Neural cell (in vitro differentiated cells): Measurements from ENCODE around the gene QRICH1. TPM values are rescaled to one million over a fixed set of nuclear protein-coding genes. Genes with fewer than 3 reads are reported as not detected.
A peak's percentile ranks its signal among the peaks of the same experiment; 100 is the strongest.

Experiments used
- H2AFZ ChIP-seq: fragments of 200-600, 300-800 bp; sonication (generic), shearing (Covaris generic); 2 replicates; pipeline ENCODE4 v1.6.0; 2014; ENCODE audit warnings: low read depth, mild to moderate bottlenecking, antibody characterized with exemption, low read length, moderate library complexity
- H3F3A ChIP-seq: fragments of 200-600 bp; shearing (Covaris generic); 2 replicates; pipeline ENCODE4 v1.6.1; 2016; ENCODE audit warnings: mild to moderate bottlenecking, moderate library complexity, mixed read lengths, antibody characterized with exemption, low read length; ENCODE audit not compliant: insufficient read depth, poor library complexity, severe bottlenecking
- H3K27ac ChIP-seq: fragments of 200-600, 300-800 bp; sonication (generic), shearing (Covaris generic); 2 replicates; pipeline ENCODE4 v1.5.1; 2014; ENCODE audit warnings: mild to moderate bottlenecking, low read length, moderate library complexity
- H3K27me3 ChIP-seq: fragments of 300-800, 200-600 bp; sonication (generic), shearing (Covaris generic); 2 replicates; pipeline ENCODE4 v1.6.0; 2014; ENCODE audit warnings: mild to moderate bottlenecking, low read depth, low read length, moderate library complexity; ENCODE audit not compliant: insufficient read depth
- H3K36me3 ChIP-seq: fragments of 300-800, 200-600 bp; sonication (generic), shearing (Covaris generic); 2 replicates; pipeline ENCODE4 v1.5.1; 2014; ENCODE audit warnings: mild to moderate bottlenecking, antibody characterized with exemption, low read length, moderate library complexity; ENCODE audit not compliant: insufficient read depth
- H3K4me2 ChIP-seq: fragments of 300-800, 200-600 bp; sonication (generic), shearing (Covaris generic); 2 replicates; pipeline ENCODE4 v1.6.0; 2014; ENCODE audit warnings: mild to moderate bottlenecking, low read length
- H3K4me3 ChIP-seq: fragments of 300-800, 200-600 bp; sonication (generic), shearing (Covaris generic); 2 replicates; pipeline ENCODE4 v1.5.1; 2014; ENCODE audit warnings: mild to moderate bottlenecking, low read length, moderate library complexity
- H3K79me2 ChIP-seq: fragments of 200-600 bp; shearing (Covaris generic); replicated peaks from 2 replicates; pipeline ENCODE4 v1.6.0; 2014; ENCODE audit warnings: mild to moderate bottlenecking, low read length, moderate library complexity; ENCODE audit not compliant: insufficient read depth
- H3K9ac ChIP-seq: fragments of 300-800, 200-600 bp; sonication (generic), shearing (Covaris generic); 2 replicates; pipeline ENCODE4 v1.6.1; 2016; ENCODE audit warnings: mild to moderate bottlenecking, low read length, mixed read lengths
- H3K9me2 ChIP-seq: fragments of 200-600 bp; shearing (Covaris generic); 2 replicates; pipeline ENCODE4 v1.6.1; 2016; ENCODE audit warnings: mild to moderate bottlenecking, low read length, mixed read lengths; ENCODE audit not compliant: insufficient read depth
- H3K9me3 ChIP-seq: fragments of 200-600, 300-800 bp; sonication (generic), shearing (Covaris generic); 2 replicates; pipeline ENCODE4 v1.6.1; 2016; ENCODE audit warnings: mild to moderate bottlenecking, mixed run types, low read length, moderate library complexity, mixed read lengths
- H4K20me1 ChIP-seq: fragments of 200-600 bp; shearing (Covaris generic); 2 replicates; pipeline ENCODE4 v1.6.1; 2016; ENCODE audit warnings: mild to moderate bottlenecking, mixed run types; ENCODE audit not compliant: insufficient read depth
- EP300 ChIP-seq: fragments of 450-650 bp; conservative IDR thresholded peaks from 2 replicates; pipeline ENCODE4 v1.6.1; 2014; ENCODE audit warnings: antibody characterized with exemption, mild to moderate bottlenecking, moderate library complexity; ENCODE audit not compliant: poor library complexity, severe bottlenecking
- EZH2 ChIP-seq: fragments of 200-600, 300-800 bp; shearing (Covaris generic), sonication (generic); IDR thresholded peaks from 2 replicates; pipeline ENCODE4 v1.6.1; 2014; ENCODE audit warnings: antibody characterized with exemption, low read length, borderline replicate concordance, mild to moderate bottlenecking; ENCODE audit not compliant: insufficient read depth, poor library complexity, severe bottlenecking
- MXI1 ChIP-seq: fragments of 450-650 bp; conservative IDR thresholded peaks from 2 replicates; pipeline ENCODE4 v1.6.1; 2014; ENCODE audit warnings: antibody characterized with exemption, mild to moderate bottlenecking; ENCODE audit not compliant: poor library complexity, severe bottlenecking
- POLR2AphosphoS5 ChIP-seq: IDR thresholded peaks from 2 replicates; pipeline ENCODE4 v1.6.1; 2012
- RAD21 ChIP-seq: fragments of 450-650 bp; conservative IDR thresholded peaks from 2 replicates; pipeline ENCODE4 v1.6.1; 2014; ENCODE audit warnings: antibody characterized with exemption, mild to moderate bottlenecking, moderate library complexity
- SMC3 ChIP-seq: fragments of 450-650 bp; conservative IDR thresholded peaks from 2 replicates; pipeline ENCODE4 v1.6.1; 2014; ENCODE audit warnings: antibody characterized with exemption, mild to moderate bottlenecking, moderate library complexity; ENCODE audit not compliant: poor library complexity
- TAF1 ChIP-seq: IDR thresholded peaks from 2 replicates; pipeline ENCODE4 v1.6.1; 2012; ENCODE audit warnings: low read depth
- polyA plus RNA-seq: library from polyadenylated mRNA; depleted of rRNA; stranded (reverse); fragments of >200 nt; gene quantifications from 2 replicates; pipeline ENCODE4 v1.2.3, GENCODE V29; 2014
- TF ChIP-seq, protein P1 (sequence below): fragments of 450-650 bp; IDR thresholded peaks from 2 replicates; pipeline ENCODE4 v1.5.1; 2014; ENCODE audit warnings: antibody characterized with exemption, mild to moderate bottlenecking, moderate library complexity; ENCODE audit not compliant: poor library complexity, severe bottlenecking
- TF ChIP-seq, protein P2 (sequence below): IDR thresholded peaks from 2 replicates; pipeline ENCODE4 v1.6.1; 2012; ENCODE audit warnings: borderline replicate concordance

The QRICH1 gene
- polyA plus RNA-seq, 1 donor from 2014 or later, result 87.5 TPM

DNA sequence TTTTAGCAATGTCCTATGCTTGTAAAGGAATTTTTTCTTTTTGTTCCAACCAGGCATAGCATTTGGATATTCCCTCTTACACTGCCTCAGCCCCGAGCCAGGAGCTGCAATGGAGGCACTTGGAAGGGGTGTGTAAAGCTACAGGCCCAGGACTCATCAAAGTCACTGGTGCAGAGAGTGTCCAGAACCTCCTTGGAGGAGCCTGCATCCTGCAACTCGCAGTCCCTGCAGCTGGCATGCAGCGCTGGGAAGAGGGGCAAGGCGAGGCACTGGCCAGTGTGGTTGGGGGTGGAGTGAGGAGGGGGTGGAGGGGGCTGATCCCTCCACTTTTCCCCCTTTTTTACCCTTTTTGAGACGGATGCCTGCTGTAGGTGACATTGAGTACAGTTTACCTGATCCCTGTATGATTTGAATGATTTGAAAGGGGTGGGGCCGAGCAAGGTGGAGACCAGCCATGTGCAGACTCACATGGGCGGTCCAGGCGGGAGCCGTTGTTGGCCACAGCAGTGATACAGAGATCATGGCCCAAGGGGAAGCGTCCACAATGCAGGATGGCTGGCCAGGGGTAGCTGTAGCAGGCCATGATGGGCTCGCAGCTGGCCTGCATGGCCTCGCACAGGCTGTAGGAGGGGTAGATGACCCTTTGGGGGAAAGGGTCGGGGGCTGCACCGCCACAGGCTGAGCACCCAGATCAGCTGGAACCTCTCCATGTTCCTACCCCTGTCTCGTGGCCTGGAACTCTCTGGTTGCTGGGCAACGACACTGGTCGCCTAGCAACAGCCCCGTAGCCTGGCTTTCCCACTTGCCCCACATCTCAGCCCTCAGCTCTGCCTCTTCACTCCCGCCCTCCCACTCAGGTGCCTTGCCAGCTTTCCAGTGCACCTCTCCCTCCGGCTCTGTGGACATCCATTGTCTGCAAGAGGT, 95.9 kb downstream of the QRICH1 start:
- H3F3A ChIP-seq, result no peaks in the 10 kb centered on the region
- H3K27ac ChIP-seq, result peak overlapping the region; percentile 80
- H3K9ac ChIP-seq, result peak overlapping the region; percentile 46
- H3K4me2 ChIP-seq, result peak overlapping the region; percentile 23
- H4K20me1 ChIP-seq, result no peaks in the 10 kb centered on the region
- H3K9me2 ChIP-seq, result no peaks in the 10 kb centered on the region
- peak; percentile 54 for TF ChIP-seq MXI1
- TF ChIP-seq, protein P1, sequence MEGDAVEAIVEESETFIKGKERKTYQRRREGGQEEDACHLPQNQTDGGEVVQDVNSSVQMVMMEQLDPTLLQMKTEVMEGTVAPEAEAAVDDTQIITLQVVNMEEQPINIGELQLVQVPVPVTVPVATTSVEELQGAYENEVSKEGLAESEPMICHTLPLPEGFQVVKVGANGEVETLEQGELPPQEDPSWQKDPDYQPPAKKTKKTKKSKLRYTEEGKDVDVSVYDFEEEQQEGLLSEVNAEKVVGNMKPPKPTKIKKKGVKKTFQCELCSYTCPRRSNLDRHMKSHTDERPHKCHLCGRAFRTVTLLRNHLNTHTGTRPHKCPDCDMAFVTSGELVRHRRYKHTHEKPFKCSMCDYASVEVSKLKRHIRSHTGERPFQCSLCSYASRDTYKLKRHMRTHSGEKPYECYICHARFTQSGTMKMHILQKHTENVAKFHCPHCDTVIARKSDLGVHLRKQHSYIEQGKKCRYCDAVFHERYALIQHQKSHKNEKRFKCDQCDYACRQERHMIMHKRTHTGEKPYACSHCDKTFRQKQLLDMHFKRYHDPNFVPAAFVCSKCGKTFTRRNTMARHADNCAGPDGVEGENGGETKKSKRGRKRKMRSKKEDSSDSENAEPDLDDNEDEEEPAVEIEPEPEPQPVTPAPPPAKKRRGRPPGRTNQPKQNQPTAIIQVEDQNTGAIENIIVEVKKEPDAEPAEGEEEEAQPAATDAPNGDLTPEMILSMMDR, result no peak
- H3K9me3 ChIP-seq, result no peaks in the 10 kb centered on the region
- peak overlapping the region; percentile 54 for H3K4me3 ChIP-seq
- no peaks in the 10 kb centered on the region for H3K27me3 ChIP-seq
- no peaks in the 10 kb centered on the region for H3K36me3 ChIP-seq
- no peaks in the 10 kb centered on the region for H3K79me2 ChIP-seq
- no peak overlapping the region for H2AFZ ChIP-seq

- no peak overlapping the region for H2AFZ ChIP-seq
- H3K27ac ChIP-seq, result peak overlapping the region; percentile 80
- H3F3A ChIP-seq, result no peaks in the 10 kb centered on the region
- no peak overlapping the region for H3K4me3 ChIP-seq
- H3K9ac ChIP-seq, result peak overlapping the region; percentile 46
- H3K36me3 ChIP-seq, result no peaks in the 10 kb centered on the region
- TF ChIP-seq, protein P1, result peak; percentile 19
- no peak for TF ChIP-seq POLR2AphosphoS5
- no peaks in the 10 kb centered on the region for H3K27me3 ChIP-seq
- no peak overlapping the region for H3K4me2 ChIP-seq
- no peaks in the 10 kb centered on the region for H3K9me2 ChIP-seq
- no peaks in the 10 kb centered on the region for H4K20me1 ChIP-seq
- no peaks in the 10 kb centered on the region for H3K9me3 ChIP-seq
- H3K79me2 ChIP-seq, result peaks cover under 1% of the 10 kb centered on the region
Measured at GRCh38 chr3:48997102-48997635, 96.7 kb downstream of the QRICH1 start.

- TF ChIP-seq, protein P2, sequence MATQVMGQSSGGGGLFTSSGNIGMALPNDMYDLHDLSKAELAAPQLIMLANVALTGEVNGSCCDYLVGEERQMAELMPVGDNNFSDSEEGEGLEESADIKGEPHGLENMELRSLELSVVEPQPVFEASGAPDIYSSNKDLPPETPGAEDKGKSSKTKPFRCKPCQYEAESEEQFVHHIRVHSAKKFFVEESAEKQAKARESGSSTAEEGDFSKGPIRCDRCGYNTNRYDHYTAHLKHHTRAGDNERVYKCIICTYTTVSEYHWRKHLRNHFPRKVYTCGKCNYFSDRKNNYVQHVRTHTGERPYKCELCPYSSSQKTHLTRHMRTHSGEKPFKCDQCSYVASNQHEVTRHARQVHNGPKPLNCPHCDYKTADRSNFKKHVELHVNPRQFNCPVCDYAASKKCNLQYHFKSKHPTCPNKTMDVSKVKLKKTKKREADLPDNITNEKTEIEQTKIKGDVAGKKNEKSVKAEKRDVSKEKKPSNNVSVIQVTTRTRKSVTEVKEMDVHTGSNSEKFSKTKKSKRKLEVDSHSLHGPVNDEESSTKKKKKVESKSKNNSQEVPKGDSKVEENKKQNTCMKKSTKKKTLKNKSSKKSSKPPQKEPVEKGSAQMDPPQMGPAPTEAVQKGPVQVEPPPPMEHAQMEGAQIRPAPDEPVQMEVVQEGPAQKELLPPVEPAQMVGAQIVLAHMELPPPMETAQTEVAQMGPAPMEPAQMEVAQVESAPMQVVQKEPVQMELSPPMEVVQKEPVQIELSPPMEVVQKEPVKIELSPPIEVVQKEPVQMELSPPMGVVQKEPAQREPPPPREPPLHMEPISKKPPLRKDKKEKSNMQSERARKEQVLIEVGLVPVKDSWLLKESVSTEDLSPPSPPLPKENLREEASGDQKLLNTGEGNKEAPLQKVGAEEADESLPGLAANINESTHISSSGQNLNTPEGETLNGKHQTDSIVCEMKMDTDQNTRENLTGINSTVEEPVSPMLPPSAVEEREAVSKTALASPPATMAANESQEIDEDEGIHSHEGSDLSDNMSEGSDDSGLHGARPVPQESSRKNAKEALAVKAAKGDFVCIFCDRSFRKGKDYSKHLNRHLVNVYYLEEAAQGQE, result no peak
- TF ChIP-seq POLR2AphosphoS5 (no peak), RAD21 (no peak), TAF1 (no peak), SMC3 (no peak), MXI1 (no peak), EZH2 (no peak), EP300 (no peak)
- TF ChIP-seq, protein P1, result no peak
- Histone ChIP-seq H3K9ac (no peak overlapping the region), H3K4me3 (no peak overlapping the region), H4K20me1 (no peaks in the 10 kb centered on the region), H3K27ac (no peak overlapping the region), H2AFZ (no peak overlapping the region), H3K9me3 (no peaks in the 10 kb centered on the region), H3K9me2 (no peaks in the 10 kb centered on the region), H3K4me2 (no peak overlapping the region), H3K36me3 (no peaks in the 10 kb centered on the region), H3K27me3 (no peaks in the 10 kb centered on the region), H3F3A (no peaks in the 10 kb centered on the region), H3K79me2 (peaks cover 6% of the 10 kb centered on the region)
Measured at GRCh38 chr3:48996640-48997039, 97.2 kb downstream of the QRICH1 start.
